GM10847 (cell line): ENCODE results near the gene TGM4.
A peak's percentile ranks its signal among the peaks of the same experiment; 100 is the strongest.

Source experiments
- POLR2A ChIP-seq: IDR thresholded peaks from 2 replicates; pipeline ENCODE4 v1.6.1; 2011; ENCODE audit not compliant: insufficient read length; ENCODE audit errors: extremely low read depth

The TGM4 gene

DNA sequence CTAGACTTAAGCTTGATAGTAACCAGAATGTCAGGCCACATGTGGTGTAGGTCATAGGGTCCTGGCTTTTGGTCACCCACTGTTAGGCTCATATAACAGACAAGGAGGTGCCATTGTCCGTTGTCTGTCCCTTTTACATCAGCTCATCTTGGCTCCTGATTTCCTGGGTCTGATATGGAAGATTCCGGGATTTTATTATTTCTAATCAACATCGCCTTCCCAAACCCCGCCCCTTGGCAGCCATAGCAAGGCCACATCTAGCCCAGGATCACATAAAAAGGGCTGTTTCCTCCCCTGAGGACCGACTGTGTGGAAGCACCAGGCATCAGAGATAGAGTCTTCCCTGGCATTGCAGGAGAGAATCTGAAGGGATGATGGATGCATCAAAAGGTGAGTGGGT lies at the start of gene TGM4:
Gene TGM4, plus strand, starts transcription at position 301 of the 400 bp plus-strand sequence. Its CDS starts 71 bp downstream, at position 372.
- TF ChIP-seq POLR2A, result no peak

DNA sequence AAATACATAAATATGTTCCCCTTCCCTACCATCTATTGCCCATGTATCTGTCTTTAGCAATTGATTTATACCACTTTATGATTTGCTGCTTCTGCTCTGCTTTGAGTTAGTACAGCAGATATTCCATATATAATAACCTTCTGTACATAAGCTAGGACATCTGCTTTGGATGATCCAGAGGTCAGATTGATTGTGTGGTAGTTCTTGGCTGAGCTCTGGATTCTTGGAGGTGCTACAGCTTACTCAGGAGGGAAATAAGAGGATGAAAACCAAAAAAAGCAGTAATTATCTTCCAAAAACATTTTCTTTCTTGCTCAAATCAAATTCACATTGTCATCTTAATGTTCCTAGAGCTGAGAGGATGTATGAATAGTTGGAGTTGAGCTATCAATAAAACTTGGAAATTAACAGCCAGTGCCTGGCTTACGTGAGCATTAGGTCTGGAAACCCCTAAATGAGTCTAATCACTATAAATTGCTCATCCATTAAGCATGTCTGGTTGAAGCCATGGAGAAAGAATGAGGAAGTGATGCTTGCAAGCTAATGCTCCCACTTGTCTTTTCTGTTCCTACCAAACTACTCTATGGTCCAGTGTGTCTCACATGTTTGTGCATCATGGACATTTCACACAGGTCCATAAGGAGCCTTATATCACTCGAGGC lies 49.0 kb upstream of the TGM4 start:
- no peak for TF ChIP-seq POLR2A

- TF ChIP-seq POLR2A, result no peak
Measured at GRCh38 chr3:44827196-44827595, 47.2 kb upstream of the TGM4 start.

GRCh38 chr3:44831232-44831631 lies 43.2 kb upstream of the TGM4 start:
- no peak for TF ChIP-seq POLR2A

DNA sequence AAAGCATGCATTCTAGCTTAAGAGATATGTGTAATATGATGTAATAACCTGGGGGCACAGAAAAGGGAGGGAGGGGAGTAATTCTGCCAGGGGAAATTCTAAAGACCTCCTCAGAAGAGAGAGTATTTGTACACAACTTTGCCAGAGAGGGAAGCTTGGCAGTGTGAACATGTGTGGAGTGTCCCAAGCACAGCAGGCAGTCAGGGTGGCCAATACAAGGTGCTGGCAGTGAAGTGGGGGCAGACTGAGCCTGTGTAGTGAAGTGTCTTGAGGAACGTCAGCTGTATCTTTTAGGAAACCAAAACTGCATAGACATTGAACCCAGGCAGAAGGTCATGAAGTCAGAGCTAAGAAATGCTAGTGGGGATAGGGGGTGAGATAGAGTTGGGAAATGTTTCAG lies 42.4 kb upstream of the TGM4 start:
- no peak for TF ChIP-seq POLR2A

- TF ChIP-seq POLR2A, result no peak
Measured at GRCh38 chr3:44832965-44833364, 41.4 kb upstream of the TGM4 start.

DNA sequence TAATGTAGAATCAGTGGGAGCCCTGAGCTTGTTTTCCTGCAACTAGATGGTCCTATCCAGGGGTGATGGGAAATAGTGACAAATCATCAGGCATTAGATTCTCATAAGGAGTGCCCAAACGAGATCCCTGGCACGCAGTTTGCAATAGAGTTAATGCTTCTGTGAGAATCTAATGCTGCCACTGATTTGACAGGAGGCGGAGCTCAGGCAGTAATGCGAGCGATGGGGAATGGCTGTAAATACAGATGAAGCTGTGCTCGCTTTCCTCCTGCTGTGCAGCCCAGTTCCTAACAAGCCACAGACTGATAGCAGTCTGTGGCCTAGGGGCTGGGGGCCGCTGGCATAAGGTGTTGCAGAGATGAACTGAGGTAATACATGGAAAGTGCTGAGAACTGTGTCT lies 41.0 kb upstream of the TGM4 start:
- no peak for TF ChIP-seq POLR2A

DNA sequence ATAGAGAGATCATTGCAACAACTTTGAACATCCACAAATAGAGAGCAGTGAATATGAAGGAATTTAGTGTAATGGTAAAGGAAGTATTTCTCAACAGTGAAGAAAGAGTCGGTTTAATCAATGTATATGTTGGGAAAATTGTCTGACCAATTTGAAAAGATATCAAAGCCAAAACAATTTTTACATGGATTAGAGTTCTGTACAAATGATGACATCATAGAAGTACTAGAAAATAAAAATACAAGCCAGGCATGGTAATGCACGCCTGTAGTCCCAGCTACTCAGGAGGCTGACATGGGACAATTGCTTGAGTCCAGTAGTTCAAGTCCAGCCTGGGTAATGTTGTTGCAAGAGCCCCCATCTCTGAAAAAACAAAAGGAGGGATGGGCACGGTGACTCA lies 38.7 kb upstream of the TGM4 start:
- no peak for TF ChIP-seq POLR2A

- no peak for TF ChIP-seq POLR2A
Measured at GRCh38 chr3:44842376-44842775, 32.0 kb upstream of the TGM4 start.

GRCh38 chr3:44845528-44846520 lies 28.6 kb upstream of the TGM4 start:
- no peak for TF ChIP-seq POLR2A

- no peak for TF ChIP-seq POLR2A
Measured at GRCh38 chr3:44848634-44849033, 25.8 kb upstream of the TGM4 start.

DNA sequence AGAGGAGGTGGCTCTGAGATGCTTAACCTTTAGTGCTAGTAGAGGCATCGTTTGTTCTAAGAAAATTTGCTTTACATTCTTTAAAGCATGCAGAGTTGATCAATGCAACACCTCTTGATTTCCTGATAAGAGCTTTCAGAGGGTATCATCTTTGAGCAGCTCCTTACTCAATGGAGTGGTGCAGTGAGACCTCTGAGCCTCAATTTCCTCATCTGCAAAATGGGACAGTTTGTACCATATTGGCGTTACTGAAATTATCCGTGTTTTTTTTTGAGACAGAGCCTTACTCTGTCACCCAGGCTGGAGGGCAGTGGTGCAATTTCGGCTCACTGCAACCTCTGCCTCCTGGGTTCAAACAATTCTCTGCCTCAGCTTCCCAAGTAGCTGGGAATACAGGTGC lies 14.3 kb upstream of the TGM4 start:
- no peak for TF ChIP-seq POLR2A

DNA sequence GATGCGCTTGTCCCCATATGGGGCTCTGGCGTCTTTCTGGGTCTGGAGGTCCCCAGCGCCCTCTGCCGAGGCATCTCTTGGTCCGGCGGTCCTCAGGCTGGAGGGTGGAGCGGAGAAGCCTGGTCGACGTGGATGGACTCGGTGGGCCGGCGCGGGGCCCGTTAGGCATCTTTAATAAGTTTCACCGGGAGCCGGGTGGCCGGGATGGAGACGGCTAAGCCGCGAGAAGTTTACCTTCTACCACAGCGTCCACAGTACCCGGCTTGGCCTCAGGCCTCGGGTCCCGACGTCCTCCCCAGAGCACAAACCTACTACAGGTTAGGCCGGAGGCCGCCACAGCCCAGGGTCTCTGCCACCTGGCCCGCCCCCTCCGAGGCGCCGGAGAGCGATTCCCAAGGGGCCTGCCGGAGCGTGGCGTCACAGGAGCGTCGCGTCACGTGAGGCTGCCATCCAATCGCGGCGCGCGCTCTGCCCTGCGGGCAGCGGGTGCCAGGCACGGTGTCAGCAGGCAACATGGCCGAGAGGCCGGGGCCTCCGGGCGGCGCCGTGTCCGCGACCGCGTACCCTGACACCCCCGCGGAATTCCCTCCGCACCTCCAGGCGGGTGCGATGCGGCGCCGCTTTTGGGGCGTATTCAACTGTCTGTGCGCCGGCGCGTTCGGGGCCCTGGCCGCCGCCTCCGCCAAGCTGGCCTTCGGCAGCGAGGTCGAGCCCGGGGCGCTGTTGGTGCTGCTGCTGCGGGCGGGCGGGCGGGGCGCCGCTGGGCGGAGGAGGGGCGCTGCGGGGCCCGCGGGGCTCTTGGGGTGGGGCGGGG lies 12.8 kb upstream of the TGM4 start, which contains the start of gene TMEM42:
Gene TMEM42, plus strand, starts transcription at position 501 of the 814 bp plus-strand sequence. Its CDS starts 13 bp downstream, at position 514.
- TF ChIP-seq POLR2A, result peak; percentile 78

GRCh38 chr3:44862226-44862637 lies 12.2 kb upstream of the TGM4 start:
- TF ChIP-seq POLR2A, result no peak

GRCh38 chr3:44865272-44866035 lies 9.0 kb upstream of the TGM4 start:
- TF ChIP-seq POLR2A, result no peak
